NB4 (cell line): ENCODE data around the gene CCSER1.

Experiments used
- DNase-seq: peaks from one replicate; pipeline ENCODE4 v3.0.0; 2010; ENCODE audit warnings: low read depth
- H3K4me3 ChIP-seq: one replicate; pipeline ENCODE4 v1.5.1; 2011; ENCODE audit warnings: mild to moderate bottlenecking, low read depth, low read length, moderate library complexity
- CTCF ChIP-seq: IDR thresholded peaks from one replicate; pipeline ENCODE4 v1.5.1; 2012; ENCODE audit warnings: low read depth, low read length
- MAX ChIP-seq: IDR thresholded peaks from 2 replicates; pipeline ENCODE4 v1.6.1; 2011; ENCODE audit warnings: low read depth, low read length
- MYC ChIP-seq: IDR thresholded peaks from 2 replicates; pipeline ENCODE4 v1.6.1; 2011; ENCODE audit warnings: low read depth, low read length
- POLR2A ChIP-seq: IDR thresholded peaks from 2 replicates; pipeline ENCODE4 v1.6.1; 2011; ENCODE audit warnings: mild to moderate bottlenecking; ENCODE audit not compliant: insufficient read length; ENCODE audit errors: extremely low read depth

CCSER1 gene

GRCh38 chr4:90444904-90445303 lies 317.7 kb downstream of the CCSER1 start:
- TF ChIP-seq MAX: no peak
- no peak for TF ChIP-seq POLR2A
- no peak for TF ChIP-seq MYC
- TF ChIP-seq CTCF: no peak
- H3K4me3 ChIP-seq: no peak overlapping the region
- DNase-seq: no peak

- no peak overlapping the region for H3K4me3 ChIP-seq
- no peak for TF ChIP-seq CTCF
- TF ChIP-seq MYC: no peak
- no peak for TF ChIP-seq MAX
- no peak for TF ChIP-seq POLR2A
- DNase-seq: no peak
Observed at GRCh38 chr4:90445380-90445779, 318.2 kb downstream of the CCSER1 start.

GRCh38 chr4:90449626-90450025 lies 322.4 kb downstream of the CCSER1 start:
- no peak overlapping the region for H3K4me3 ChIP-seq
- no peak for DNase-seq
- TF ChIP-seq CTCF (no peak), POLR2A (no peak), MAX (no peak), MYC (no peak)

GRCh38 chr4:90456891-90457290 lies 329.7 kb downstream of the CCSER1 start:
- no peak overlapping the region for H3K4me3 ChIP-seq
- no peak for DNase-seq
- no peak for TF ChIP-seq MAX
- TF ChIP-seq POLR2A: no peak
- no peak for TF ChIP-seq CTCF
- no peak for TF ChIP-seq MYC

- DNase-seq: no peak
- no peak for TF ChIP-seq MAX
- no peak for TF ChIP-seq MYC
- TF ChIP-seq POLR2A: no peak
- TF ChIP-seq CTCF: no peak
- H3K4me3 ChIP-seq: no peak overlapping the region
Observed at GRCh38 chr4:90457817-90458216, 330.6 kb downstream of the CCSER1 start.

GRCh38 chr4:90458576-90458975 lies 331.4 kb downstream of the CCSER1 start:
- TF ChIP-seq CTCF (no peak), MAX (no peak), MYC (no peak), POLR2A (no peak)
- no peak overlapping the region for H3K4me3 ChIP-seq
- DNase-seq: no peak
